NCI-H1105 treated with DMSO at 0.1 percent for 48 hours (cell line): ENCODE results near the gene STARD13.
"Not testable (repeated sequence)": the region's sequence is repeated elsewhere in the genome, so short reads cannot be mapped to it uniquely, and the experiment has no call there.

Experiments
- DNase-seq: peaks from one replicate; lab custom pipeline; 2025; lab: John Stamatoyannopoulos, UW

STARD13 gene

DNA sequence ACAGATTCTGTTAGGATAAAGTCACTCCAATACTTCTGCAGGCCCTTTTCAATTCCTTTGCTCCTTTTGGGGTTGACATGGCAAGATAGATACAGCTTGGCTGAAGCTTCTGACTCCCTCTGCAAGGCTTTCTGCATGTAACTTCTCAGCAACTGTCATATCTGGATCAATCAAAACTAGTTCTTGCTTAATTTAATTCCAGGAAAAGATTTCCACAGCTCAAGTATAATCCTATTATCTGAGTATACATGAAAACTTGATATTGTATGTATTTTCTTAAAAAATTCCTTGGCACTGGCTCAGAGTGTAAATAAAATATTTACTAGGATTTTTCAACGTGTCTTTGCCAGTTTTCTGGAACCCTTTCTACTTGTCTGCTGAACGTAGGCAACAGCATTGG, 109.6 kb downstream of the STARD13 start:
- no peak for DNase-seq

DNA sequence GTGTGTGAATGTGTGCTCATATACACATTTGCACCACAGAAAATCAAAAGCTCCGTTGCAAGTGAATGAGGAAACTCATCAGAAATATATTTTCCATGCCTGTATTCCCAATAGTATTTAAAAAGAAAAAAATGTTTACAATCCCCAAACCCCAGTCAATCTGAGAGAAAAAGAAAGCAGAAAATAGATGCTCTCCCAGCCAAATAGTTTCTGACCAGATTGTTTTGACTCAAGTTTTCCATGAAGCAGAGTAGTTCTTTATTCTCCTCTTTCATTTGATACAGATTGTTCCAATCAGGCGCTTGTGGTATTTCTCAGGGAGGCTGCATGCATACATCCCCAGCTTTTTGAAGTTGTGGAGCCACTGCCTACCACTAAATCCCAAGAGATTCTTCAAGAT, 110.6 kb downstream of the STARD13 start:
- DNase-seq, result no peak

DNA sequence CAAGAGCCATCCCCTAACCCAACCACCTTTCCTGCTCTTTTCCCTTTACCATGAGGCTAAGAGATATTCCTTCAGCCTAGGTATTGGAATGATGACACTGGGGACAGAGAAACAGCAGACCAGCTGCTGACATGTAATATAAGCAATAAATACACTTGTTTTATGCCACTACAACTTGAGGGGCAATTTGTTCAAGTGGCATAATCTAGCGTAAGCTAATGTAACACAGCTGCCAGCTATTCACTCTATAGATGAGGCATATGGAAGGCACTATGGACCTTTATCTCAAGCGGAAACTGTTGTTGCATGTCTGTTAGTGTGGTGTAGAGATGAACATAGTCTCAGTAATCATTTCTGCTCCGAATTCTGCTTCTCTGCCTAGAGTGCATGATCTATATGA, 111.1 kb downstream of the STARD13 start:
- peak; percentile 73 for DNase-seq

DNA sequence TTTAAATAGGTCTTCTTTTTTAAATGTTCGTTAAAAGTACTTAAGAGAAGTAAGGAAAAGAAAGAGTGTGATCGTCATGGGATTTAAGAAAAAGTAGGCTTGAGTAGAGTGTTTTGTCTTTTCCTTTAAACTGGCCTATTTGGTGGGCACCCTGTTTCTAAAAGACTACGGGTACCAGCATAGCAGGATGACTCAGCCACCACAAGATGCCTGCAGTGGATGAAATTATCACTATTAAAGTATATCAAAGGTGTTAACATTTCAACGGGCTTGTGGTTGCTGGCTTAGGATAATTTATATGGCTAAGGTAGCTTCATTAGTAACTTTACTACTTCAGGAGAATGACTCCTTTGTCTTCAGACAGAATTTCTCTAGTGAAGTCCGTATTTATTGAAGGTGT, 112.6 kb downstream of the STARD13 start:
- DNase-seq, result no peak

DNA sequence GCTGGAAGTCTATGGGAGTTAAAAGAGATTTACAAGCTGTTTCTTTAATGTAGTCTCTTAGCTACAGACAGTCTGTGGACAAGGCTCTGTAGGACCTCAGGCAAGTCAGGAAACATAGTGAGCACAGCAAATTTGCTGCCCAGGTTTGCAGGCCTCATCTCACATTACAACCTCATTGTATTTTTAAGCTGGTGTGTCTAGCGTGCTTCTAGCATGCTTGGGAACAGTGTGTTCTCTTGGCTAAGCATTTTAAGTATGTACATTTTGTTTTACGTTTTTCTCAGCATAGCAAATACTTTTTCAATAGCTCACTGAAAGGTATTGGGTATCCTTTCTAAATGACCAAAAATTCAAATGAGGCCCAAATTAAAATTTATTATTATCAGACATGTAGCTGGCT, 113.2 kb downstream of the STARD13 start:
- DNase-seq, result no peak

DNA sequence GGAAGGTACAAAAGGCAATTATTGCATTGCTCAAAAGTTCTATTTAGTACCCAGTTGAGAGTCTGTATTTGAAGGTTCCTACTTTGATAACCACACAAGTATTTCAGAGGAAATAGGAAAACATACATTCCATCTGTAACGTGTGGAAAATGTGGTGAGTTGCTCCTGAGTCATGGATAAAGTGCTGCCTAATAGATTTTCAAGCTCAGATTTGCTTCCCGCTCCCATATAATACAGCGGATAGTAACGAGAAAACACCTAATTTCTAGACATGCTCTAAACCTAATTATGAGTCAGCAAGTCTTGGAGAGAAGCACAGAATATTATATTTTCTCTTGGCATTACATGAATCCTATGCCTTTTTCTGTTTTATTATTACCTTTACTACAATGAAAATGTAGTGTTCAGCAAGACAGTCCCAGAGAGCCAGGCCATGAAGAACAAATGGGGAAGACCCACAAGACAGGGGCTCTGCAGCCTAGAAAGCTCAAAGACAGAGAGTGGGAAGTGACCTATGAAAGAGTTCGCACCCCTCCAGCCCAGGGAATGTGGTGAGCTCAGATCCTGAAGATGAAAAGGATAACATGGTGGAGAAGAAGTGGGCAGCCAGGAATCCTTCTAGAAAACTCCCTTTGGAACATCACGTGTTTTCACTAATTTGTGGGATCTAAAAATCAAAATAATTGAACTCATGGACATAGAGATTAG, 116.1 kb downstream of the STARD13 start:
- no peak for DNase-seq

DNA sequence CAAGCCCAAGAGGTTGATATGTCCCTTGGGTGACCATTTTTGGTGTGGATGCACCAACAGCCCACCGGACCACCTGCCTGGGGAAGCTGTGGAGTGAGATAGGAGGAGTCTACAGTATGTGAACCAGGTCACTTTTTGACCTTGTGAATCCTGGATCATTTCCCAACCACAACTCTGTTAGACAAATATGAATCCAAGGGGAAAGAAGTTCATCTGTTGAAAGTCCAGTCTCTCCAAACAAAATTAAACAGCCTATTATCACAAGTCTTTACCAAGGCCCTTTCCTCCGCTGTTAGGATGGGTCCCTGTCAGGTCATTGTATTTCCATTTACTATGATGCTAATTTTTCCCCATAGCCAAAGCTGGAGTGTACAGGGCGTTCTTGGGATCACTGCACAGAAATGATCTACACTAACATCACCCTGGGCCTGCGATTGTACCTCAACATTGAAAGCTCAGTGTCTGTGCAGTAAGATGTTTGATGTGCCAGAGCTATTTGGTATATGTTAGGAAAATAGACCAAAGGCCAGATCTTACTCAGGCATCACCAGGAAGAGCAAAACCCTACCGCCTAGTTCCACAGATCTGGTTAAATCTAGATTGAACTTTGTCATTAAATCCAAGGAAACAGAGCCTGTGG, 117.1 kb downstream of the STARD13 start:
- DNase-seq, result no peak

DNA sequence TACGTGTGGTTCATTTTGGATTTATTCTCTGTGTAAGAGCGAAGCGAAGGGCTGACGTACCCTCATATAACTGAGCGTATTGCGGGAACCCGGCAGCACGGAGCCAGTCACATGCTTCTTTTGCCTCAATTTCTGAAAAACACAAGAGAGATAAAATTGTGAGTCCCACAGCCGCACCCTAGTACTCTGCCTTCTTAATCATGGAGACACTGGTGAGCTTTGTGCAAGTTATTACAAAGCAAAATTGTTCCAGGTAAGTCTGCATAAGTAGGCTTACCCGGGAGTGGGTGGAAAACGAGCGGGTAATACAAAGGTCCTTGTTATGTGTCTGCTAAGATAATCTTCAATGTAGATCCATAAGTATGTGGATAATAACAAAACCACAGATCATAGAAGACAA, 118.1 kb downstream of the STARD13 start:
- no peak for DNase-seq

DNA sequence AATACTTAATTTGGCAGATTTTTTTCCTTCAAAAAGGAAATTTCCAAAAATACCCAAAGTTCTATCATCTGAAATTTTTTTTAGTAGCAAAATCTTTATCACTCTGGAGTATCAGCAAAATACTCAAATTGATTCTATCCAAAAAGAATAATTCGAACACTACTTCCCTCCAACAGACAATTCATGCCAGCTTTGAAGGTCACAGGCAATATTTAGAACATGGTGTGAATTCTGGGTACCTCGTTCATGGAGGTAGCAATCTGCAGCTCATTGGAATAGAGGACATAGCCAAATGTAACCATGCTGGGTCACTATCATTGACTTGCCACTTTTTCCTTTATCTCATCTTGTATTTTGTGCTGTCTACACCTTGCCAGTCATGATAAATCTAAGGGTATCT, 119.8 kb downstream of the STARD13 start:
- DNase-seq, result no peak

DNA sequence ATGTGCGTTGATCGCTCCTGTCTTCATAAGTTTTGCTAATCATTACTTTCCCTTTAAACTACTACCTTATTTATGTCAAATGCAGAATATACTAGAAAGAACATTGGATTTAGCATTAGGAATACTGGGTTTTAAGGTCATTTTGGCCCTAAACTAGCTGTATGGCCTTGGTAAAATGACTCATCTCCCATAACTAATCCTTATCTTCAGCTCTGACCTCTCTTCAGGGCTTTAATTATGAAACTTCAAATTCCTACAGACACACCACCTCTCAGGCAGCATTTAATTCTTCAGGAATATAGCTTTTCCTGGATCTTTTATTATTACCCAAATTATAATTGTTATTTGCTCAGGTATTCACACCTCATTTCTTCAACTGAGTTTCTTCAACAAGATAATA, 121.2 kb downstream of the STARD13 start:
- DNase-seq, result no peak

DNA sequence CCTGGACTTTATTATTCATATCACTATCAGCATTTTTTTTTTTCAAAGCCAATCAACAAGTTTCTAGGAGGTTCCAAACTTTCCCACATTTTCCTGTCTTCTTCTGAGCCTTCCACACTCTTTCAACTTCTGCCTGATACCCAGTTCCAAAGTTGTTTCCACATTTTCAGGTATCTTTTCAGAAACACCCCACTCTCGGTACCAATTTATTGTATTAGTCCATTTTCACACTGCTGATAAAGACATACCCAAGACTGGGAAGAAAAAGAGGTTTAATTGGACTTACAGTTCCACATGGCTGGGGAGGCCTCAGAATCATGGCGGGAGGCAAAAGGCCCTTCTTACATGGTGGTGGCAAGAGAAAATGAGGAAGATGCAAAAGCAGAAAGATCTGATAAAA, 122.8 kb downstream of the STARD13 start:
- DNase-seq, result not testable (repeated sequence)

DNA sequence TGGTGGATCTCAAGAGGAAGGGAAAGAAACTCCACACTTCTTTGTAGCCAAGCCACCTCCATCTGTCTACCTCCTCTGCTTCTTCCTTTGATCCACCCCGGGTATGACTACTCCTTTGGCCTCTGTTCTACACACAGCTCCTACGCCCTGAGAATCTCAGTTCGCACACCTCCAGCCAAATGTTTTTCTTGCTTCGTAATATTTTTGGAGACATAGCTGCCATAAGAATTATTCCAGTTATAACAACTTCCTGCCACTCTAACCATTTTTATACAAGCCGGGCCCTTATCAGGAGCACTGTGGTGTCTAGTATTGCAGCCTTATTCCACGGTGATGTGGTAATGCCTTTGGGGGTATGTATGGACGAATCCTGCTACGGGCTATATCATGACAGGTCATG, 126.7 kb downstream of the STARD13 start:
- DNase-seq, result no peak

DNA sequence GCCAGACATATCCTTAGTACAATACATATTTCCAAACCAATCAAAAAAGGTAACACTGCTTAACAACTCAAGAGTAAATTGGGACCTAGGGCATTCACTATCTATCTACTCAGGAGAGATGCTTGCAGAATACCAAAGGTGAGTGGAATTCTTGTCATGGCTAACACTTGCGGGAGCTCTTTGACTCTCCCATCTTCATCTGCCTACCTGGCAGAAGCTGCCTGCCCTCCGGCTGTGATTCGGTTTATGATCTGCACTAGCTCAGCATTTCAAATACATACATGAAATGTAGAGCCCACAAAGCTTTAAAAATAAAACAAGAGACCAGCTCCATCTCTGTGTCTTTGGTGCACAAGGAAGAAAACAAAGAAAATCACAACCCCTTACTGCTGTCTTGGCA, 127.3 kb downstream of the STARD13 start:
- no peak for DNase-seq

DNA sequence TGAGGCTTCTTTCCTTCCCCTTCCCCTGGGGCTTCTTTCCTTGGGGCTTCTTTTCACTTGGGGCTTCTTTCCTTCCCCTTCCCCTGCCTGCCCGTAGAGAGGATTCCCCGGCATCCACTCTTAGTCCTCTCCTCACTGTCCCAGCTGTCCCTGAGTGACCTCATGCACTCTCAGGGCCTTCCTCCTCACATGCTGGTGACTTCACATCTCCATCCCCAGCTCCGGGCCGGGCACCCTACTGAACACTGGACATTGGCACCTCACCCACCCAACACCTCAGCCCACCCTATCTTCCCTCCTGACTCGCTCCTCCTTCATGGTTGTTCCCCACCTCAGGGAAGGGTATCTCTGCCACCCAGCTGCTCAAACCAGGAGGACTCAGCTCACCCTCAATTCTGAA, 130.6 kb downstream of the STARD13 start:
- DNase-seq, result no peak

DNA sequence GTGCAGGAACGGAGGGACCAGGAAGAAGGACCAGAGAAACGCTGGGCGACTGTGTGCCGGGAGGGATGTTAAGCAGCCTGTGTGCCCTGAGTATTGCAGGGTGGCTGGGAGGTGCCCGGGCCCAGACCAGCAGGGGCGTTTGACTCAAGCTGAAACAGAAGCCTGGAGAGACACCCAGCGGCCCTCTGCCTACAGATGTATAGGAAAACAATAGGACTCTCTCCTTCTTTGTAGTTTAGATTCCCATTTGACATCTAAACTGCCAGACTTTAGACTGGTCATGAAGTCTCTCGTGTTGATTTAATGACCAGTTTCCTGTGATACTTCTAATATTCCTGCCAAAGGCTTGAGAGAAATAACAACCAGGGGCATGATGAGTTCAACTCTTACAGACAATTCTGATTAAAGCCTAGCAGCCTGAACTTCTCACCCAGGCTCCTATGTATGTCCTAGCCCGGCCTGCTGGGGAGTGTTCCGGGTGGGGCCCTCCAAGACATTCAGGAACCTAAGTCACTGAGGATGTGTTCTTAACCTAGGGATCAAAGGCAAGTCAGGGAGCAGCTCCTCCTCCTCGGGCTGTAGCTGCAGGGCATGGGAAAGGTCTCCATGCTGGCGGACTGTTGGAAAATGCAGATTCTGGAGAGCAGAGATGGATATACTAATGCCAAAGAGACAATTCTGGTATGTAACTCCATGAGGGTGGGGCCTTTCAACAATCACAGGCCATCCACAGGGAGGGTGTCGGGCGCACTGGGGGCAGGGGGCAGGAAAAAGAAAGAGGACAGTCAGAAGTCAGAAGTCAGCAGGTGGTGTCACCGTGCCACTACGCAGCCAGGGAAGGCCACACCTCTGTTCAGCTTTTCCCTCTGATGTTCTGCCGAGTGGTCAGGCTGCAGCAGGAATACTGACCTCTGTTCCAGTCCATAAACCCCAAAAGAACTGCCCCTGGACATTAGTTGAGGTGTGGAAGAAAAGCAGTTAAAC, 131.8 kb downstream of the STARD13 start:
- no peak for DNase-seq

DNA sequence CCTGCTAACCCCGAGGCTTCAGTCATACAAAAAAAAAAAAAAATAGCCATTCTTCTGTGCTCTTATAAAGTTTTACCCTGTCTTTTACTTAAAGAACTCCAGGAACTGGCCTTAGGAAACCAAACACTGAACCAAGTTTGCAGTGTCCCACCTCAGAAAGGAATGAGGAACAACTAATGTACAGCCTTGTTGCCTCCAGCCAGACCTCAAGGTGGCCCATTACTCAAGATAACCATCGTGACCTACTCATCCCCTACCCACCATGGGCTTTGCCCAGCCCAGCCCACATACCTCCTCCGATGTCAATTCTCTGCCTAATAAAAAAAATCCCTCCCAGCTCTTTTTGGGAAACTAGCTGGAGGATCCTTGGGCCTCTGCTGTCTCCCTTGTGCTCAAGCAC, 133.2 kb downstream of the STARD13 start:
- DNase-seq, result no peak

DNA sequence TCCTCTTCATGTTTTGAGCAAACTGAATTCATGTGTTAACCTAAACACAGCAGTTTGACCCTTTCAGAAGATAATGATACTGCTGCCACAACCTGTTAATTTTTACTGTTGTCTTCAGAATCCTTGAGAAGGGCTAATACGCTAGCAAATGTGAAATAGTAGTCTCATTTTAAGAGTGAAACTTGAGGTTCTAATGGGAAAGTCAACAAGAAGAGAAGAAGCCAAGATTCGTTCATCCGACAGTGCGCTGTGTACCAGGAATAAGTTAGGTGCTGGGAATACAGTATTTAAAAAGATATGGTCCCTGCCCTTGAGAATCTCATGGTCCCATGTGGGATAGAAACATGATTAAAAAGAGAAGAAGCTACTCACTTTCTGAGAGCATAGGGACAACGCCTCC, 134.9 kb downstream of the STARD13 start:
- no peak for DNase-seq

DNA sequence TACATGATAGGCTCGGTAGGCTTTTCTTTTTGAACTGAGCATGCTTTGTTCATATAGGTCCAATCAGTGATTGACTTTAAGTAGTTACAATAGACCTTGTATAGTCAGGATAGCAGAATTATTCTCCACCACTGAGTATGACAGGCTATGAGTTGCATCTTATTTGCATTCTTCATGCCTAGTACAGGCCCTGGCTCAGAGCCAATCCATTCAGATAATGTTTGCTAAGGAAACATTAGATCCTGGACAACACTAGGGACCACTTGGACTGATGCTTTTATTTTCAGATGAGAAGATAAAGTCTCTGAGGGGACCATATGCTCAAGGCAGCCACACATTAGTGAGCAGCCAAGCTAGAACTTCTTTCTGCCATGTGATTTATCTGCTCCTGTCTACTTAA, 135.4 kb downstream of the STARD13 start:
- peak; percentile 13 for DNase-seq

DNA sequence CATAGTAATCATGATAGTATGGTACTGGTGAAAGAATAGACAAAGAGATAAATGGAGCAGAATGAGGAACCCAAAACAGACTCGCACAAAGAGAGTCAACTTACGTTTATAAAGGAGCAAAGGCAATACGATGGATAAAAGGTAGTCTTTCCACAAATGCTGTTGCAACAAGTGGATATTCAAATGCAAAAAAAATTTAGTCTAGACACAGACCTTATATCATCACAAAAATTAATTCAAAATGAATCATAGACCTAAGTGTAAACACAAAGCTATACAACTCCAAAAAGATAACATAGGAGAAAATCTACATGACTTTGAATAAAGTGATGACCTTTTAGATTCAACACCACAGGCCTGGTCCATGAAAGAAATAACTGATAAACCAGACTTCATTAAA, 137.7 kb downstream of the STARD13 start:
- DNase-seq, result no peak

DNA sequence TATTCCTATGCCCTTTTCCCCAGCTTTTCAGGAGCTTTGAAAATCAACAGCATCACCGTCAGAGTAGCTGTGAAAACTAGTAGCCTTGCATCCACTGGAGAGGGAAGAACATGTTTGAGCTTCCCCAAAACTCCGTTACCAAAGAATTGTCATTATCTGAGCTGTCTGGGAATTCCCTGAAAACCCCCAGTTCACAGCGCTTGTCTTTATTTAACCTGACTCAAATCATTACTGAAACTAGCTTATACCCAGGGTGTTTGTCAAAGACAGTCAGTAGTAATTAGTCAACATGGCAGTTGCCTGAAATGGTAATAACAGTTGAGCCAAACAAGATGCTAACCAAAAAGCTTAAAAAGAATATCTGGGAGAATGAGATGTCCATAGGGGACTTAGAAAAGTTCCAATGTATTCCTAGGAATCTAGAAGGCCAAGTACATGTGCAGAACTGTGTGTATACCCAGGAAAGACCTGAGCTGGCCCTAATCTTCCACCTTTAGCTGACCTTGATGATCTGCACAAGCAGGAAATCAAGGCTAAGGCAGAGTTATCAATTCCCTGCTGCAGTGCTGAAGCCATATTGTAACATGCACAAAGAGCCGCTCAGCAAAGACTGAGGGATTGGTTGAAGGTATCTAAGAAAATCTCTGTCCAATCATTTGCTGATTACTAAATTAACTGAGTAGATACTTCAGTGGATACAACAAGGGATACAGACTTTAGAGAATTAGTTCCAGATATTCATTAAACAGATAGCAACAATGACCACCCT, 138.5 kb downstream of the STARD13 start:
- DNase-seq, result no peak

DNA sequence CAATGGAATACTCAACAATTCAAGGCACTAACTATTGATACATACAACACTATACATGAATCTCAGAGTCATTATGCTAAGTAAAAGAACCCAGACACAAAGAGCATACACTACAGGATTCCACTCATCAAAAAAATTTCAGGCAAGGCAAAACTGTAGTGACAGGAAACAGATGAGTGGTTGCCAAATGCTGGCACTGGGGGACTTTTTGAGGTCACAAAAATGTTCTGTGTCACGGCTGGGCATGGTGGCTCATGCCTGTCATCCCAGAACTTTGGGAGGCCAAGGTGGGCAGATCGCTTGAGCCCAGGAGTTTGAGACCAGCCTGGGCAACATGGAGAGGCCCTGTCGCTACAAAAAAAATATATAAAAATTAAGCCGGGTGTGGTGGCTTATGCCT, 139.9 kb downstream of the STARD13 start:
- DNase-seq, result no peak

DNA sequence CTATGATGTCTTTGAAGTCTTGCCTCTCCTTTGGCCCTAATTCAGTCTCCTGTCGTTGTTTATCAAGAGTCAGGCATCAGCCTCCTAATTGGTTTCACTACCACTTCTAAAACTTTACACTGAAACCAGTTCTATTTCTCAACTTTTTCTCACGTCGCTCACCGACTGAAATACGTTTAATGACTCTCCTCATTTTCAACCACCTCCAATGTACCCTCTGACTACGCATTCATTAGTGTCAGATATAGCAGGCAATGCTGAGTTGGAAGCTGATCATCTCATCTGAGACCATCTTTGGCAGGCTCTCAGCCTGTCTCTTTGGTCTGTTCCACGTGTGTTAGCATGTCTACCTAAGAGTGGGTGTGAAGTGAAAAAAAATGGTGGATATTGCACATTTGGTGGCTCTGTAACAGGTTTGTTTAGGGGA, 141.2 kb downstream of the STARD13 start:
- no peak for DNase-seq
